Measurements from ENCODE around the gene ARPC5L. TPM values are rescaled to one million over a fixed set of nuclear protein-coding genes. Genes with fewer than 3 reads are reported as not detected.
A peak's percentile ranks its signal among the peaks of the same experiment; 100 is the strongest.
"Not testable (repeated sequence)": the region's sequence is repeated elsewhere in the genome, so short reads cannot be mapped to it uniquely, and the experiment has no call there.

ARPC5L gene
- total RNA-seq, 1 donor from 2014 or later, result 52.8 TPM

GRCh38 chr9:124886866-124887492 lies 25.0 kb downstream of the ARPC5L start:
- DNase-seq (ENCODE audit: extremely low read depth, low read depth, low spot score), result no peak

- DNase-seq (ENCODE audit: extremely low read depth, low read depth, low spot score), result no peak
Observed at GRCh38 chr9:124887832-124888231, 25.9 kb downstream of the ARPC5L start.

- no peak for DNase-seq (ENCODE audit: extremely low read depth, low read depth, low spot score)
Observed at GRCh38 chr9:124889006-124889405, 27.1 kb downstream of the ARPC5L start.

GRCh38 chr9:124890179-124890578 lies 28.2 kb downstream of the ARPC5L start:
- no peak for DNase-seq (ENCODE audit: extremely low read depth, low read depth, low spot score)

GRCh38 chr9:124894035-124894740 lies 32.3 kb downstream of the ARPC5L start:
- no peak for DNase-seq (ENCODE audit: extremely low read depth, low read depth, low spot score)

DNA sequence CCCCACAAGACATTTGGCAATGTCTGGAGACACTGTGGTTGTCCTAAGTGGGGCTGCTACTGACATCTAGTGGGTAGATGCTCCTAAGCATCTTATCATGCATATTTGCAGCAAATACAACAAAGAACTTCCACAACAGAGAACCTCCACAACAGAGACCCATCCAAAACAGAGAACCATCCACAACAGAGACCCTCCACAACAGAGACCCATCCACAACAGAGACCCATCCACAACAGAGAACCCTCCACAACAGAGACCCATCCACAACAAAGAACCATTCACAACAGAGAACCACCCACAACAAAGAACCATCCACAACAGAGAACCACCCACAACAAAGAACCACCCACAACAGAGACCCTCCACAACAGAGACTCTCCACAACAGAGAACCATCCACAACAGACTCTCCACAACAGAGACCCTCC lies 32.8 kb downstream of the ARPC5L start:
- peak; percentile 20 for DNase-seq (ENCODE audit: extremely low read depth, low read depth, low spot score)

- DNase-seq (ENCODE audit: extremely low read depth, low read depth, low spot score), result no peak
Observed at GRCh38 chr9:124897570-124898460, 35.9 kb downstream of the ARPC5L start.

GRCh38 chr9:124899845-124900244 lies 37.9 kb downstream of the ARPC5L start:
- no peak for DNase-seq (ENCODE audit: extremely low read depth, low read depth, low spot score)

DNA sequence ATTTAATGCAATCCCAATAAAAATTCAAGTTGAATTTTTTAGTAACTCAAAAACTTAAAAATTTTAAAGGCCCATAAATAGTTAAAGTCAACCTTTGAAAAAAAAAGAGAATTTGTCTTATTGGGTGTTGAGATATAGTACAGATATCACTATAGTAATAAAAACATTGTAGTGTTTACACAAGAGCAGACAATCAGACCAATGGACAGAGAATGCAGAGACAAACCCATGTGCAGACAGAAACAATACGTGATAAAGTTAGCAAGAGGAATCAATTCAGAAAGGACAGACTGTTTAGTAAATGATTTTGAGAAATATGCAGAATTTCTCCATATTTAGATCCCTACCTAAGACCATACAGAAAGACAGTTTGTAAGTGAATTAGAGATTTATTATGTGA lies 45.0 kb downstream of the ARPC5L start:
- no peak for DNase-seq (ENCODE audit: extremely low read depth, low read depth, low spot score)

- no peak for DNase-seq (ENCODE audit: extremely low read depth, low read depth, low spot score)
Observed at GRCh38 chr9:124908098-124908497, 46.2 kb downstream of the ARPC5L start.

DNA sequence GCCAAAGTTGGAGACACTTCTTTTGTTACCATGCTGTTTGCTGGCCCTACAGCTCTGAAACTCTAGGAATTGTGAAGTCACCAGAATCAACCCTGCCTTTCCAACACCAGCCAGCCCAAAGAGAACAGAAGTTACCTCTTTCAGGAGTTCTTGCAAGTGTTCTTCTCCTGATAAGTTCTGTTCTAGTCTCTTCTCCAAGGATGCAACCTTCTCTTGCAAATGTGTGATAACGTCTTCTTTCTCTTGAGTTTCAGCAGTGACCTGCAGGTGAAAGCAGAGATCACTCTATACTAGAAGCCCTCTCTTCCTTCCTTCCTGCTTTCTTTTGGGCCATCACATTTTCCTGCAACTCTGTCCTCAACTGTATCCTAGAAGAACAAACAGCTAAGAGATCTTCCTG lies 49.8 kb downstream of the ARPC5L start:
- DNase-seq (ENCODE audit: extremely low read depth, low read depth, low spot score), result no peak

GRCh38 chr9:124913378-124913777 lies 51.4 kb downstream of the ARPC5L start:
- DNase-seq (ENCODE audit: extremely low read depth, low read depth, low spot score), result no peak

DNA sequence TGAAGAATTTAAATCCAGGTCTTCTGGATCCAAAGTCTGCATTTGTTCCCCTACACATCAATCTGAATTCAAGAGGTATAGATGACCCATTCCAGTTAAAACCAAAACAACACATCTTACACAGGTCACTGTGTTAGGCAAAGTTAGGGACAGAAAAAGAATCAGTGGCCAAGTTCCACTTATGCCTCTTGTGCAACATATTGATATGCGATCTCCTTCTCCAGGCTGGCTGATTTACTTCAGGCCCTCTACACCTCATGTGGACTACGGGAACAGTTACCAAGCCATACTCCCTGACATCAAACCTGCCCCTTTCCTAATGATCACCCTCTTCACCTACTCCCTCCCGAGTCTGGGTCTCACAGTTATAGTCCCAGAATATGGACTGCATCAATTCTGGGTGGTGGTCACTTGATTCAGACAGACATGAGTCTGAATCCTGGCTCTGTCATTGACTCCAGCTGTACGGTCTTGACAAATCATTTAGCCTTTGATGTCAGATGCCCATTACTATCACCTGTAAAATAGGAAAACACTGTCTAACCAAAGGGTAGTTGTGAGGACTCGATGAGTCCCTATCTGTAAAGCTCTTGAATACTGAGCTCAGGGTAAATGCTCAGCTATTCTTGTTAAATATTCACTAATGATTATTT lies 52.9 kb downstream of the ARPC5L start:
- DNase-seq (ENCODE audit: extremely low read depth, low read depth, low spot score), result no peak

GRCh38 chr9:124920394-124920793 lies 58.5 kb downstream of the ARPC5L start:
- not testable (repeated sequence) for DNase-seq (ENCODE audit: extremely low read depth, low read depth, low spot score)

Other genes starting within 250 kb of the ARPC5L start
- 0.10 and 1.3 TPM in 2 replicates for gene NR6A1, start 90.8 kb upstream of the ARPC5L start, total RNA-seq
- gene OLFML2A, start 85.0 kb upstream of the ARPC5L start, total RNA-seq, result 4.0 and 5.7 TPM in 2 replicates
- gene WDR38, start 8.7 kb upstream of the ARPC5L start, total RNA-seq, result not detected in 2 replicates
- 1,299 and 1,822 TPM in 2 replicates for gene RPL35, start 173 bp upstream of the ARPC5L start, total RNA-seq
- gene GOLGA1, start 79.0 kb downstream of the ARPC5L start, total RNA-seq, result 14.6 and 16.3 TPM in 2 replicates

Data from glomerular endothelial cell (primary cell).